Activated CD8-positive, alpha-beta T cell treated with anti-CD3 and anti-CD28 coated beads for 36 hours (primary cell): Measurements from ENCODE around the gene COL4A3. TPM values are rescaled to one million over a fixed set of nuclear protein-coding genes. Genes with fewer than 3 reads are reported as not detected.

ENCODE experiments used
- ATAC-seq: fragments of 200-7000 bp; cut with Tn5 transposase; one replicate; pipeline ENCODE4 v1.10.0; 2021; ENCODE audit warnings: mild to moderate bottlenecking, moderate library complexity
- CTCF ChIA-PET: fragments of 350-600 bp; sonication (Branson Sonifier 250); formaldehyde crosslinking; loops from one replicate; lab custom pipeline; 2021; ENCODE audit warnings: antibody characterized with exemption; lab: Charles Lee
- POLR2A ChIA-PET: fragments of 350-600 bp; sonication (Branson Sonifier 250); formaldehyde crosslinking; loops from one replicate; lab custom pipeline; 2021; ENCODE audit warnings: antibody characterized with exemption; lab: Charles Lee
- DNase-seq: peaks from one replicate; pipeline ENCODE4 v3.0.0-alpha.2; 2020
- H3K27ac Mint-ChIP-seq: one replicate; pipeline ENCODE4 v1.8.0; 2021; ENCODE audit warnings: mild to moderate bottlenecking, mixed read lengths
- H3K27me3 Mint-ChIP-seq: one replicate; pipeline ENCODE4 v1.8.0; 2021; ENCODE audit warnings: mixed read lengths
- H3K36me3 Mint-ChIP-seq: one replicate; pipeline ENCODE4 v1.8.0; 2021; ENCODE audit warnings: low read depth, mixed read lengths
- H3K4me1 Mint-ChIP-seq: one replicate; pipeline ENCODE4 v1.8.0; 2021; ENCODE audit warnings: low read depth, mixed read lengths
- H3K4me3 Mint-ChIP-seq: one replicate; pipeline ENCODE4 v1.8.0; 2021; ENCODE audit warnings: mild to moderate bottlenecking, moderate library complexity, mixed read lengths
- H3K9me3 Mint-ChIP-seq: one replicate; pipeline ENCODE4 v1.8.0; 2021; ENCODE audit warnings: mixed read lengths
- intact Hi-C: fragments of 100-400 bp; cut with micrococcal nuclease; formaldehyde crosslinking; loops from one replicate; pipeline ENCODE4 v1.10.0; 2022
- total RNA-seq, 2 experiments: library from RNA; stranded (reverse); gene quantifications; one replicate each; pipeline ENCODE4 v1.2.3, GENCODE V29; 2021
- TF ChIP-seq, protein P1 (sequence below): fragments of 200-600 bp; IDR thresholded peaks from one replicate; pipeline ENCODE4 v1.8.0; 2022; ENCODE audit warnings: antibody characterized with exemption, mild to moderate bottlenecking

COL4A3 gene
- total RNA-seq, 2 experiments from 2014 or later, result not detected

DNA sequence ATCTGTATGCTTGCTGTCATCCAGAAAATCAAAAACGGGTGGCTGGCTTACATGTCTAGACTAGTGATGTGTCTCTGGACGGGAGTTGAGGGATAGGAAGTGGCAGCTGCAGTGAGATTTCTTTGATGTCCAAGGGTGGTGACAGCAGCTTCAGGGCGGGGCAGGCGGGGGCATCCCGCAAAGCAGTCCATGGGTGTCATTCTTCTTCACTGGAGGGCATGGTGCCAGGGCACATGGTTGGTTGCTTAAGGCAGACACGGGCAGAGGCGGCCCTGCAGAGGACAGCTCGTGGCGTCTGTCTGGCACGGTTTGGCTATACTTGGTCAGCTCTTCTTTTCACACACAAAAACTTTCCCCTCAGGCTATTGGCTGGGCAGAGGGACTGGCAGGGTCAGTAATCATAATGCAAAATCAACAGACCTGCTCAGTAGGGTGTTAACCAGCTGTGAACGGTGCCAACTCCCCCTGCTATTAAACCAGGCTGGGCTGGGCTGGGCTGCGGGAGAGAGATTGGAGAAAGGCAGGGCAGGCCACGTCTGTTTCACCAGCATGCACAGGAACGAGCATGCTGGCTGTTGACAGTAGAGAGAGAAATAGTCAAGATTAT is 63.7 kb downstream of the COL4A3 start:
- Mint-ChIP-seq H3K4me3 (no peak overlapping the region), H3K4me1 (no peaks in the 10 kb centered on the region), H3K9me3 (peaks cover 4% of the 10 kb centered on the region), H3K36me3 (no peaks in the 10 kb centered on the region), H3K27me3 (peaks cover 18% of the 10 kb centered on the region), H3K27ac (no peak overlapping the region)
- intact Hi-C loops, result no loop called here
- DNase-seq (no peak), ATAC-seq (no peak)
- POLR2A ChIA-PET, result no interaction called here
- TF ChIP-seq, protein P1, sequence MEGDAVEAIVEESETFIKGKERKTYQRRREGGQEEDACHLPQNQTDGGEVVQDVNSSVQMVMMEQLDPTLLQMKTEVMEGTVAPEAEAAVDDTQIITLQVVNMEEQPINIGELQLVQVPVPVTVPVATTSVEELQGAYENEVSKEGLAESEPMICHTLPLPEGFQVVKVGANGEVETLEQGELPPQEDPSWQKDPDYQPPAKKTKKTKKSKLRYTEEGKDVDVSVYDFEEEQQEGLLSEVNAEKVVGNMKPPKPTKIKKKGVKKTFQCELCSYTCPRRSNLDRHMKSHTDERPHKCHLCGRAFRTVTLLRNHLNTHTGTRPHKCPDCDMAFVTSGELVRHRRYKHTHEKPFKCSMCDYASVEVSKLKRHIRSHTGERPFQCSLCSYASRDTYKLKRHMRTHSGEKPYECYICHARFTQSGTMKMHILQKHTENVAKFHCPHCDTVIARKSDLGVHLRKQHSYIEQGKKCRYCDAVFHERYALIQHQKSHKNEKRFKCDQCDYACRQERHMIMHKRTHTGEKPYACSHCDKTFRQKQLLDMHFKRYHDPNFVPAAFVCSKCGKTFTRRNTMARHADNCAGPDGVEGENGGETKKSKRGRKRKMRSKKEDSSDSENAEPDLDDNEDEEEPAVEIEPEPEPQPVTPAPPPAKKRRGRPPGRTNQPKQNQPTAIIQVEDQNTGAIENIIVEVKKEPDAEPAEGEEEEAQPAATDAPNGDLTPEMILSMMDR, result no peak
- CTCF ChIA-PET, result interaction anchor here (1.4 kb wide), 1 partner anchor 10 kb away, joined by 7 read pairs; no protein-coding TSS in a partner anchor

DNA sequence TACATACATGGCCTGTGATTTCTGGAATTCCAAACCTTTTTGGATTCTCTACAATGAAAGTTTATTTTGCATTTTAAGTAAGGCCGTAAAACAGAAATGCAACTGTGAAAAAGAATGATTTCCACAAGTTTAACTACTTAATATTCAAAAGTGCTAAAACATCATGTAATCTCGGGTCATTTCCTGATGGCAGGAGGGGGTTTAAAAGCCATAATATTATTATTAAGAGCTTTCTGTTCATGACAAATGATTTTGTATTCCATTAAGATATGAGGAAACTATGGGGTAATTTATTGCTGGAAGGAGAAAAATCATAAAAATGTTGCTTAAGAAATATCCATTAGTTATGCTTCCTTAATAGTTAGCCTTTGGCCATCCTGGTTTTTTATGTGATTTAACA is 65.7 kb downstream of the COL4A3 start:
- Mint-ChIP-seq H3K27ac (no peak overlapping the region), H3K9me3 (peaks cover 4% of the 10 kb centered on the region), H3K4me1 (no peaks in the 10 kb centered on the region), H3K4me3 (no peak overlapping the region), H3K36me3 (no peaks in the 10 kb centered on the region), H3K27me3 (peaks cover 18% of the 10 kb centered on the region)
- no peak for ATAC-seq
- POLR2A ChIA-PET, result no interaction called here
- intact Hi-C loops, result no loop called here
- no peak for DNase-seq
- TF ChIP-seq, protein P1, result no peak
- CTCF ChIA-PET, result no interaction called here

DNA sequence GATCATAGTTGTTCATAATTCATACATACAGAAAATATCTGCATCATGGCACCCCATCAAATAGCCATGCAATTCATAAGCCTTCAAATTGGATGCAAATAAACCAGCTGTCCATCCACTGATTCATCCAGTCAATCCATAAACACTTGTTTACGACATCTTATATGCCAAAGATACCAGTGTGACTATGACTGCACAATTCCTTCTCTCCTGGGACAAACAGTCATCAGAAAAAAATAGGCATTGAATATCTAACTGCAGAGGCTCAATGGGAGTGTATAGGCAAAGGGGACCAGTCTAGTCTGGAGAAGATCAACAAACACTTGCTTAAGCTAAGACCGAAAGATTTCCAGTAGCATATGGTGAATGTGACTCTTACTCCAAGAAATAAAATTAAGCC is 70.0 kb downstream of the COL4A3 start:
- no peaks in the 10 kb centered on the region for H3K36me3 Mint-ChIP-seq
- TF ChIP-seq, protein P1, result no peak
- no peak overlapping the region for H3K4me3 Mint-ChIP-seq
- H3K4me1 Mint-ChIP-seq, result no peaks in the 10 kb centered on the region
- no peak for ATAC-seq
- DNase-seq, result no peak
- POLR2A ChIA-PET, result no interaction called here
- peaks cover 9% of the 10 kb centered on the region for H3K27me3 Mint-ChIP-seq
- H3K9me3 Mint-ChIP-seq, result peaks cover 4% of the 10 kb centered on the region
- intact Hi-C loops, result no loop called here
- CTCF ChIA-PET, result interaction anchor here (0.9 kb wide), 1 partner anchor 106 kb away, joined by 3 read pairs; no protein-coding TSS in a partner anchor
- no peak overlapping the region for H3K27ac Mint-ChIP-seq

GRCh38 chr2:227237786-227238185 is 73.4 kb downstream of the COL4A3 start:
- no peak for ATAC-seq
- H3K9me3 Mint-ChIP-seq, result no peaks in the 10 kb centered on the region
- no peak for DNase-seq
- no peak overlapping the region for H3K27ac Mint-ChIP-seq
- H3K4me3 Mint-ChIP-seq, result no peak overlapping the region
- ChIA-PET CTCF (interaction anchor here (1.0 to 5.1 kb wide), 30 partner anchors 9 to 1349 kb away, joined by 3 to 87 read pairs (median 6); no protein-coding TSS in a partner anchor), POLR2A (no interaction called here)
- H3K27me3 Mint-ChIP-seq, result peaks cover 8% of the 10 kb centered on the region
- TF ChIP-seq, protein P1, result no peak
- no peaks in the 10 kb centered on the region for H3K36me3 Mint-ChIP-seq
- no peaks in the 10 kb centered on the region for H3K4me1 Mint-ChIP-seq
- intact Hi-C loops, result loop anchor here (2.0 kb wide), 1 partner anchor 107 kb away; no protein-coding TSS in a partner anchor
